OCI-M2 (cell line): Measurements from ENCODE around the gene IGFLR1.
A peak's percentile ranks its signal among the peaks of the same experiment; 100 is the strongest.

Experiments
- DNase-seq: peaks from one replicate; lab custom pipeline; 2025; ENCODE audit not compliant: unreplicated experiment; lab: John Stamatoyannopoulos, UW

Gene IGFLR1

GRCh38 chr19:35756377-35757230, 14.4 kb upstream of the IGFLR1 start, which contains the start of gene HSPB6:
Gene HSPB6 (minus strand): TSS chr19:35757029. CDS start chr19:35757008, 21 bp downstream.
- DNase-seq = no peak

DNA sequence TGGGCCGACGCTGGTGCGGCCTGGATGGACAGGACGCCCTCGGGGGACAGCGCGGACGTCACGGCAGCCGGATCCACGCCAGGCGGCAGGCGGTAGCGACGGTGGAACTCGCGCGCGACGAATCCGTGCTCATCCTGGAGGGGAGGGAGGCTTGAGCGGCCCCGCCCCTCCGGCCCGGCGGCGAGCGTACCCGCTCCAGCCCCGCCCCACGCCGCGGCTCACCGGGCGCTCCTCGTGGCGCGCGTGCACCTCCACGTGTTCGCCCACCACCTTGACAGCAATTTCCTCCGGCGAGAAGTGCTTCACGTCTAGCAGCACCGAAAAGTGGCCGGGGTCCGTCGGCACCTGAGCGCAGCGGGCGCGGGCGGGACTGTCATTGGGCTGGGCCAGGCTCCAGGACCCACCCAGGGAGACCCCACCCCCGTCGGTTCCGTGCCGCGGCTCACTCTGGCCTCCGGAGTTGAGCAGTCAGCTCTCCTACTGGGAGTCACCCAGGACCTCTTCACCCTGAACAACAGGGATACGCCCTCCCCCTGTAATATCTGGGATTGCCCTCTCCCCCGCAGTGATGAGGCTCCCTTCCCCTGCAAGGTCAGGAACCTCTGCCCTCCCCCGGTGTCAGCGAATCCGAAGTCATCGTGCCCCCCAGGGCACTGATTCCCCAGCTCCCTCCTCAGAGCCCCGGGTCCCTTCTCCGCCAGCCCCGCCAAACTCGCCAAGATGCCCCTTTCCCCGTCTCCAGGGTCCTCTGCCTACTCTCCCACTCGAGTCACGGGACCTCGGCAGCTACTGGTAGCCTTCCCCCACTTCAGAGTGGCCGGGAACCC, 13.5 kb upstream of the IGFLR1 start:
- DNase-seq = no peak

DNA sequence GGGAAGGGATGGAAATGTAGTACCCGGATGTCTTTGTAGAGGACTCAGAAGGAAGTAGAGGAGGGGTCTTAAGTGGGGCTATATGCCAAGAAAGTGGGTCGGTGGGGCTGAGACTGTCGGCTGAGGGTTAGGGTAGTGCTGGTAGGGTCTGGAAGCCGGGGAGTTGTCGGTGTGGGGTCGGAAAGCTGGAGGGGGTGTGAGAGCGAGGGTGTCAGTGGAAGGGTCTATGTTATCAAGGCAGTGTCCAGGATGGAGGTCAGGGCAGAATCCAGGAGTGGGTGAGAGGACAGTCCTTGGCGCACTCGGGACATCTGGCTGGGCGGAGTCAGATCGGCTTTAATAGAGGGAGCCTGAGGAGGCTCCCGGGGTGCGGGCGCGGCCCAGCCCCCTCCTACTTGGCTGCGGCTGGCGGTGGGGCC, 12.9 kb upstream of the IGFLR1 start:
- DNase-seq = no peak

GRCh38 chr19:35754370-35755130, 12.3 kb upstream of the IGFLR1 start:
- no peak for DNase-seq

DNA sequence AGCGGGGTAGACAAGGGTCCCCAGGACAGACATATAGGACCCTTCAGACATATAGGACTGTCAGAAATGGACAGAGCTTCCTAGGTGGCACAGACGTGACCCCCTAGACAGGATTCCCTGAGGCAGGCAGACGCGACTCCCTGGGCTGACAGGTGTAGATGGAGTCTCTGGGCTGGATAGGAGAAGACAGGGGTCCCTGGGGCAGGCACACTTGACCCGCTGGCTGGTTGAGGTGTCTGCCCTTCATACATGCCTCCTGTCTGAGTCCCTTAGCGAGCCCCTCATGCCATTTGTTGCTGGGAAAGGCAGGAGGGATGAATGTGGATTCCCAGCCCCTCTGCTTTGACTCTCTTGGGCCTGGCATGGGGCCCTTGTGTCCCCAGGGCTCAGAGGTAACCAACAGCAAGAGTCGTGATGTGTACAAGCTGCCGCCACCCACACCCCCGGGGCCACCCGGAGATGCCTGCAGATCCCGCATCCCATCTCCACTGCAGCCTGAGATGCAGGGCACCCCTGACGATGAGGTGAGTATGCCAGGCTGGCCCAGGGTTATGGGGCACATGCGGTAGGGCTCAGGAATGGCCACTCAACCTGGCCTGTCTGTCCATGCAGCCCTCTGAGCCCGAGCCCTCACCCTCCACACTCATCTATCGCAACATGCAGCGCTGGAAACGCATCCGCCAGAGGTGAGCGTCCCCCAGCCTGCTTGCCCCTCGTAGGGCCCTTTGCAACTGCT, 11.6 kb upstream of the IGFLR1 start:
- no peak for DNase-seq

GRCh38 chr19:35752746-35753350, 10.6 kb upstream of the IGFLR1 start:
- no peak for DNase-seq

- no peak for DNase-seq
These were observed 9.8 kb upstream of the IGFLR1 start for GRCh38 chr19:35751839-35752745.

DNA sequence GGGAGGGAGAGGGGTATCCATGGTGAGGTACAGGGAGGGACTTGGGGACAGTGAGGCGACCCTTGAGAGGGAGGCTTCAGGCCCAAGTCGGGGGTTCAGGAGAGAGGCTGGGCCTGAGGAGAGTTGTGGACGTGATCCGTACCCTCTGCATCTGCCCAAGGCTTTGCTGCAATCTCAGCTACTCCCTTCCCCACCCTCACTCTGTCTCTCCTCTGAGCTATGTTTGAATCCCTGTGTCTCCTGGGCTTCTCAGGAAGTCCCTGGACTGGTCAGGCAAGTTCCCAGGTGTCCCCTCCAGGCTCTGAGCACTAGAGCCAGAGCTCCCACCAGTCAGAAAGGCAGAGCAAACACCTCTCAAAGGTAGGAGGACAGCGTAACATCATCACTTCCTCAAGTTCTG, 7.9 kb upstream of the IGFLR1 start:
- no peak for DNase-seq

GRCh38 chr19:35748106-35749020, 6.1 kb upstream of the IGFLR1 start, which contains the start of gene LIN37:
Gene LIN37 (plus strand): TSS chr19:35748576. CDS start chr19:35748725, 149 bp downstream.
- peak; percentile 100 for DNase-seq

GRCh38 chr19:35746531-35746930, 4.3 kb upstream of the IGFLR1 start:
- DNase-seq = no peak

DNA sequence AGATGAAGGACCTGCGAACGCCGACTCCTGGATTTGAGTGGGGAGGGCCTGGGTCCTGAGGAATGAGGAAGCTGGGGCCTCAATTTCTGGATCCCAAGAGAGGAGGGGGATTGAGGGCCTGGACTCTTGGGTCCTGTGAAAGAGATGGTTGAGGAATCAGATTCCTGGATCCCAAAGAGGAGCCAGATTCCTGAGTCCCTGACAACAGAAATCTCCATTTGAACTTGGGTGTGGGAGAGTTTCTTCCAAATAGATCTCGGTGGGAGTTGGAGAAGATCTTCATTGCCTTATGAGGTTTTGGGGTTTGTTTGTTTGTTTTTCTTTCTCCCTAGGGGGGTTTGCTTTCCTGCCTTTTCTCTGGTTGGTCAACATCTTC, 3.8 kb upstream of the IGFLR1 start:
- DNase-seq = no peak

- DNase-seq = peak; percentile 100
These were observed 3.3 kb upstream of the IGFLR1 start, which contains the start of the genes PSENEN and U2AF1L4 for GRCh38 chr19:35745328-35746086. Gene PSENEN (plus strand): TSS chr19:35745651. CDS start chr19:35745931, 280 bp downstream. Gene U2AF1L4 (minus strand): TSS chr19:35745418. CDS start chr19:35745391, 27 bp downstream.

- DNase-seq = peak; percentile 98
These were observed 2.4 kb upstream of the IGFLR1 start for GRCh38 chr19:35744430-35745327.

GRCh38 chr19:35743640-35744429, 1.6 kb upstream of the IGFLR1 start:
- no peak for DNase-seq

DNA sequence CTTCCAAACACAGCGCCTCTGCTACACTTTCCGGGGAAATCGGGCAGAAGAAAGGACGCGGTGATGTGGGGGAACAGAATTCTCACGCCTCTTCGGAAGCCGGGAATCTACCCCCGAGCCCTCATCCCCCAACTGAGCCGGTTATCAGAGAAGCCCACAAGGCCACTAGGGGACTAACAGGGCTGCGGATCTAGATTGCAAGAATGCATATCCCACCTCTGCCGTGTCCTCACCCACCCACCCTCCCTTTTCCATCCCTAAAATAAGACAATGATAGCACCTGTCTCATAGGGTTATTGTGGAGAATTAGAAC, 1.1 kb downstream of the IGFLR1 start:
- no peak for DNase-seq
